Right cardiac atrium (tissue), 5 donors: Measurements from ENCODE around the gene DRC3. TPM values are rescaled to one million over a fixed set of nuclear protein-coding genes. Genes with fewer than 3 reads are reported as not detected.

ENCODE experiments used
- ATAC-seq, 2 donors: fragments of 200-7000 bp; cut with Tn5 transposase; one replicate each; pipeline versions ENCODE4 v1.8.0 to v1.9.1; 2020; ENCODE audit warnings: moderate library complexity in 2 of 2, mild to moderate bottlenecking in 1 of 2
- DNase-seq, 3 donors: peaks; one replicate each; pipeline ENCODE4 v3.0.0-alpha.2; 2020
- H3K27ac ChIP-seq: one replicate; pipeline ENCODE4 v1.5.1; 2013; ENCODE audit warnings: mild to moderate bottlenecking, low read length, control low read depth, moderate library complexity
- H3K27me3 ChIP-seq: one replicate; pipeline ENCODE4 v1.6.1; 2013; ENCODE audit not compliant: control insufficient read depth, insufficient read depth
- H3K4me1 ChIP-seq: one replicate; pipeline ENCODE4 v1.6.1; 2013; ENCODE audit warnings: low read length; ENCODE audit not compliant: control insufficient read depth, insufficient read depth
- H3K4me3 ChIP-seq: one replicate; pipeline ENCODE4 v1.5.1; 2013; ENCODE audit warnings: low read length, control low read depth
- H3K9me3 ChIP-seq: one replicate; pipeline ENCODE4 v1.6.1; 2013; ENCODE audit warnings: low read length; ENCODE audit not compliant: control insufficient read depth
- WGBS: extraction: QIAGEN DNeasy Blood & Tissue Kit; methylation state at CpG from one replicate; pipeline ENCODE4 v1.1.7; 2013; 5-methylcytosine and 5-hydroxymethylcytosine counted together
- intact Hi-C, 4 donors: fragments of 100-400 bp; cut with DNase I; formaldehyde crosslinking; loops; one replicate each; pipeline versions ENCODE4 v1.11.0 to v1.14.0; 2022 to 2023
- polyA plus RNA-seq: library from polyadenylated mRNA; stranded (reverse); fragments of 200-250 nt; gene quantifications from one replicate; pipeline ENCODE4 v1.2.3, GENCODE V29; 2013
- total RNA-seq, 4 donors: library from RNA; stranded (reverse); fragmentation: NEBNext Ultra II Directional; extraction: Animal tissue kit (Norgen Biotek cat#: 25700); gene quantifications; one replicate each; pipeline ENCODE4 v1.2.1, GENCODE V29; 2021
- donor health status: healthy with polysubstance abuse.
- donor health status: DM: no; HTN: yes; CAD: no.
- donor health status: DM: no; HTN: no; CAD: no.
- donor health status: DM: no; HTN: yes; CAD: no; lungs with severe emphysema.
- donor health status: DM: yes; HTN: yes; CAD: no.

The DRC3 gene
- total and polyA plus RNA-seq, 5 donors, result 1.4 to 3.2 (median 1.8) TPM

DNA sequence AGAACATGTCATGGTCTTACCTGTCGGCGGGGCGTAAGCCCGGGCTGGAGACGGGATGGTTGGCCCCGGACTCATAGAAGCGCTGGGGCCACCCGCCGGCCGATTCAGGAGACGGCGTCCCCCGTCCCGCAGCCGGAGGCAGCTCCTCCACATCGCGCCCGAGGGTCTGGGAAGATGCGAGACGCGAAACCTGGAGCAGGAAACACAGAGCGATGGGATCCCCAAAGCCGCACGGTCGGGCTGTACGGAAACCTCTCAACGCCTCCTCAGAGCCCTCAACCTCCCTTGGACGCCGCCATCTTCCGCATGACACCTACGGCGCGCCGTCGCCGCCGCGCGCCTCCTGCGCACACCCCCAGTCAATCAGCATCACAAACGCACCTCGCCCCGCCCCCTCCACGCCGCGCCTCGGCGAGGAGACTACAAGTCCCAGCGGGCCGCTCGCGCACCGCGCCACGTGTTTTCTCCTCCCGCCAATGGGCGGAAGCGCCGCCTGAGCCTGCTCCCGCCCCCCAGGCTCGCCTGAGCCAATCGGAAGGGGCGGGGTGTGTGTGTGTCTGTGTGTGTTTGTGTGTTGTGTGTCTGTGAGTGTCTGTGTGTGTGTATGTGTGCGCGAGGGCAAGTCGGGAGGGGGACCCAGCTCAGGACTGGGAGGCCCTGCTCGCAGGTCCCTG is 66.3 kb downstream of the DRC3 start, which contains the start of the genes ATPAF2 and GID4:
ATPAF2 (minus strand) TSS at position 308 of the 674 bp plus-strand sequence; CDS start at position 153, 155 bp downstream.
GID4 (plus strand) TSS at position 548 of the 674 bp plus-strand sequence; CDS start at position 605, 57 bp downstream.
- DNase-seq (peak; percentile 100), ATAC-seq (peak; percentile 98)
- Histone ChIP-seq H3K27ac (peak within 1 kb of the TSS; percentile 58), H3K4me1 (peaks cover 16% of the 10 kb centered on the region), H3K27me3 (no peaks in the 10 kb centered on the region), H3K4me3 (peak within 1 kb of the TSS; percentile 83), H3K9me3 (no peaks in the 10 kb centered on the region)
- WGBS, result under 1% methylated on average over 67 of the region's 67 CpGs
- intact Hi-C loops, result loop anchor here in 3 of 4 donors (5.0 to 10.0 kb wide), 5 partner anchors 64 to 364 kb away; partner anchors contain the start of genes RAI1 (in 2 of the 3), DRC3 (in 1 of the 3) and TOM1L2 (in 1 of the 3)

DNA sequence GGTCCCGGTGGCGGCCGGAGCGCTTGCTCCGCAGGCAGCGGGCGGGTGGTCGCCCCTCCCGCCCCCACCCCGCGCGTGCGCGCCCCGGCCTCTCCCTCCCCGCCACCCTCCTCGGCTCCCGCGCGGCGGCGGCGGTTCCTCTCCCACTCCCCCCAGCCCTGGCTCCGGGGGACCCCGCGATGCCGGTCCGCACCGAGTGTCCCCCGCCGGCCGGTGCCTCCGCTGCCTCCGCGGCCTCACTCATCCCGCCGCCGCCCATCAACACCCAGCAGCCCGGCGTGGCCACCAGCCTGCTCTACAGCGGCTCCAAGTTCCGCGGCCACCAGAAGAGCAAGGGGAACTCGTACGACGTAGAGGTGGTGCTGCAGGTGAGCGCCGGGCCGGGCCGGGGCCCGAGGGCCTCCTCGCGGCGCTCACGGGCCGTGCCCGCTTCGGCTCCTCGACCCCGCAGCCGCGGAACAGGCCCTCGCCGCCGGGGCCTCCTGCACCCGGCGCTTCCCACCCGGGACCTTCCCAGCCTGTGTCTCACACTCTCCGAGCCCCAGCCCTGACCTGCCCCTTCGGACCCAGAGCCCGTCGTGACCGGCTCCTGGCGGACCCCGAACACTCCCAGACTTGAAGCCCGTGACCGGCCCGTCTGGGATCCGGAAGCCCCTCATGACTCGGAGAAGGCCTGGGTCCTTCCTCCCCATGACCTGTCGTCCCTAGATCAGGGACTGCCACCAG is 67.0 kb downstream of the DRC3 start:
- DNase-seq (peak in 2 of 3 donors; percentile 32 to 67), ATAC-seq (peak; percentile 62 to 67)
- WGBS, result under 1% methylated on average over 81 of the region's 81 CpGs
- intact Hi-C loops, result loop anchor here in 3 of 4 donors (5.0 to 10.0 kb wide), 5 partner anchors 65 to 365 kb away; partner anchors contain the start of genes RAI1 (in 2 of the 3), DRC3 (in 1 of the 3) and TOM1L2 (in 1 of the 3)
- H3K4me3 ChIP-seq, result peak overlapping the region; percentile 83
- H3K27ac ChIP-seq, result peak overlapping the region; percentile 58
- H3K4me1 ChIP-seq, result peaks cover 16% of the 10 kb centered on the region
- no peaks in the 10 kb centered on the region for H3K27me3 ChIP-seq
- H3K9me3 ChIP-seq, result no peaks in the 10 kb centered on the region

DNA sequence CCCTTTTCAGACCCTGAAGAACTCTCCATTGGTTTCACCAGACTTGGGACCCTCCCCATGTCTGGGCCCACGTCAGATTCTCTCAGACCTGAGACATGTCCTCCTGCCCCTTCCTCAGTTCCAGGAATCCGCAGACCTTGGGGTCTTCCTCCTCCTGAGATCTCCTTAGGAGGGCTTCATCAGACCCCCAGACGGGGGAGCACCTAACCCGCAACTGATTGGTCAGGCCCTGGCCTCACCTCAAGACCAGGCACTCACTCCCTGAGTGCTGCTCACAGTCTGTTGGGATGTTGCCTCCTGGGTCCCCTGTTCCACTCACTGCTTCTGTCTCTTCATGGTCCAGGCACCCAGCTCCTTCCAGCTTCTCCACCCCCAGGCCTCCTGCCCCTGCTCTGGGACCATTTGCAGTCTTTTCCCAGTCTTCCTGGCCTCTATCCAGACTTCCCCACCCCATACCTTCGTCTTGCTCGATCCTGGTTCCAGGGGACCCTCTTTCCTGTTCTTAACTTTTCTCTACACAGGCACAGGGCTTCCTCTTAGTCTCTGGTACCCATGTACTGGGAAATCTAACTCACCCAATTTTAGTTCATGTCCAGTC is 67.7 kb downstream of the DRC3 start:
- H3K27ac ChIP-seq, result no peak overlapping the region
- no peaks in the 10 kb centered on the region for H3K27me3 ChIP-seq
- ATAC-seq (no peak), DNase-seq (peak in 1 of 3 donors; percentile 51)
- H3K9me3 ChIP-seq, result no peaks in the 10 kb centered on the region
- WGBS, result 23% methylated on average over 6 of the region's 6 CpGs
- H3K4me1 ChIP-seq, result peaks cover 16% of the 10 kb centered on the region
- H3K4me3 ChIP-seq, result peak overlapping the region; percentile 83
- intact Hi-C loops, result no loop called here

DNA sequence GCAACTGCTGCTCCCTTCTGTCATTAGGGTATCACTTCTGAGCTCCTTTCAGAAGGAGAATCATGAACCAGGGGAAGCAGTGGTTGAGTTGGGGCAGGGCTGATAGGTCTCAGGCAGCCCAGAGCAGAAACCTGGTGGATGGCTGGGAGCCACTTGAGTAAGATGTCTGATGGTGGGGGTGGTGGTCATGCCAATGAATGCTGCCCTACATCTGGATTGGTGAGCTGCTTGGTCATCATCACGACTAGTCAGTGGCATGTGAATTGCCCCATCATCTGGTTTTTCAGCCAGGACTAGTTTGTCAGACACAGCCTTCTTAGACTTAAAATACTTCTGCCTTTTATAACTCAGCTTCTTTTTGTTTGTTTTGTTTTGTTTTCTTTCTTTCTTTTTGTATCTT is 69.1 kb downstream of the DRC3 start:
- WGBS, result 42% methylated on average over 1 of the region's 1 CpG
- intact Hi-C loops, result no loop called here

DNA sequence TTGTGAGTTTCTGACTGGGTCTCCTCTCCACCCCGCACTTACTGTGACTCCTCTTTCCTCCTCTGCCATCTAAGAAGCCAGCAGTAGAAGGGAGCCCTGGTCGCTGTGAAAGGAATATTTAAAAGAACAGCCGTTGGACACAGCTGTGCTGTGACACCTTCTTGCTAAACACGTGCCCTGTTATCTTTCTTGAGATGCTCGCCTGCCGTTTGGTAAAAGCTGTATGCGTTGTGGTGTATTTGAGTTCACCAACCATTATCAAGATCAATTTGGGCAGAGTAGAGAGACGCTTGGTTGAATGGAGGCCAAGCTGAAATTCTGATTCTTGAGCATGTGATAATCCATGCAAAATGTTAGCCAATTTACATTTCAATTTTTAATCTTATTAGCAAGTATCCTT is 70.3 kb downstream of the DRC3 start:
- intact Hi-C loops, result no loop called here
- DNase-seq (no peak), ATAC-seq (no peak)
- Histone ChIP-seq H3K9me3 (no peaks in the 10 kb centered on the region), H3K27ac (no peak overlapping the region), H3K4me3 (no peak overlapping the region), H3K4me1 (peaks cover 14% of the 10 kb centered on the region), H3K27me3 (no peaks in the 10 kb centered on the region)
- WGBS, result 64% methylated on average over 8 of the region's 8 CpGs

More for the DNA sequence above, 69.1 kb downstream of the DRC3 start:
- Histone ChIP-seq H3K27me3 (no peaks in the 10 kb centered on the region), H3K4me1 (peaks cover 14% of the 10 kb centered on the region), H3K27ac (no peak overlapping the region), H3K9me3 (no peaks in the 10 kb centered on the region), H3K4me3 (no peak overlapping the region)
- ATAC-seq, result no peak
- DNase-seq, result no peak

DNA sequence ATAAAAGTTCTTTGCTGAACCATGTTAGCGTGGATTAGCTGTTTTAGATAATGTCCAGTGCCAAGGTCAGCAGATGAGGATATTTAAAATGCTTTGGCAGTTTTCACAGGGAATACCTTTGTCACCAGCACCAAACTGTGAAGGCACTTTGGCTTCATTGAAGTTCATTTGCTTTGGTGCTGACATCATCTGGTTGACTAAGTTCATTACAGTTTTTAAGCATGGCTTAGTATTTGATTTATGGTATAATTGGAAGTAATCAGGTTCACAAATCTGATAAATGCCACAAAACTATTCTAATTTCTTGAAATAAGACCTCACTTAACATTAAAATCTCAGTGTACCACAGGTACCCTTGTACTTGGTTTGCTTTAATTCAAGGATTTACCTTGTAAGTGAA is 70.8 kb downstream of the DRC3 start:
- DNase-seq (no peak), ATAC-seq (no peak)
- WGBS, result 43% methylated on average over 1 of the region's 1 CpG
- Histone ChIP-seq H3K9me3 (no peaks in the 10 kb centered on the region), H3K27me3 (no peaks in the 10 kb centered on the region), H3K4me1 (peaks cover 10% of the 10 kb centered on the region), H3K27ac (no peak overlapping the region), H3K4me3 (no peak overlapping the region)
- intact Hi-C loops, result no loop called here

DNA sequence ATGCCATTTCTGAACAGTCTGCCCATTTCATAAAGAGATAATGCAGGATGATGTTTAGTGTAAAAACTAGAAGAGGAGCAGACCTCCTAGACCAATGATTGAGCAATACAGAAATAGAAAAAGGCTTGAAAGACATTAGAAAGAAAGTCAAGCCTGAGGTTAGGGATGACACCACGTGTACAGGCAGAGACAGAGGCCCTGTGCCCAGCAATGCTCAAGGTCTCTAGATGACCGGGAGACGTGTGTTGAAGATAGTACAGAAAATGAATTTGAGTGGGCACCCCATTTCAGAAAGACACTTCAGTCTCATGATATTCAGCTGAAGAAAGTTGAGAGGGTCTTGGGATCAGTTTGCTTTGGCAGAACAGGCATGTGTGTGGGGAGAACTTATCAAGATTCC is 71.9 kb downstream of the DRC3 start:
- DNase-seq, result no peak
- H3K4me3 ChIP-seq, result no peak overlapping the region
- H3K9me3 ChIP-seq, result no peaks in the 10 kb centered on the region
- H3K4me1 ChIP-seq, result peaks cover 10% of the 10 kb centered on the region
- no peaks in the 10 kb centered on the region for H3K27me3 ChIP-seq
- no peak overlapping the region for H3K27ac ChIP-seq
- intact Hi-C loops, result no loop called here
- WGBS, result 88% methylated on average over 3 of the region's 3 CpGs
- ATAC-seq, result no peak

DNA sequence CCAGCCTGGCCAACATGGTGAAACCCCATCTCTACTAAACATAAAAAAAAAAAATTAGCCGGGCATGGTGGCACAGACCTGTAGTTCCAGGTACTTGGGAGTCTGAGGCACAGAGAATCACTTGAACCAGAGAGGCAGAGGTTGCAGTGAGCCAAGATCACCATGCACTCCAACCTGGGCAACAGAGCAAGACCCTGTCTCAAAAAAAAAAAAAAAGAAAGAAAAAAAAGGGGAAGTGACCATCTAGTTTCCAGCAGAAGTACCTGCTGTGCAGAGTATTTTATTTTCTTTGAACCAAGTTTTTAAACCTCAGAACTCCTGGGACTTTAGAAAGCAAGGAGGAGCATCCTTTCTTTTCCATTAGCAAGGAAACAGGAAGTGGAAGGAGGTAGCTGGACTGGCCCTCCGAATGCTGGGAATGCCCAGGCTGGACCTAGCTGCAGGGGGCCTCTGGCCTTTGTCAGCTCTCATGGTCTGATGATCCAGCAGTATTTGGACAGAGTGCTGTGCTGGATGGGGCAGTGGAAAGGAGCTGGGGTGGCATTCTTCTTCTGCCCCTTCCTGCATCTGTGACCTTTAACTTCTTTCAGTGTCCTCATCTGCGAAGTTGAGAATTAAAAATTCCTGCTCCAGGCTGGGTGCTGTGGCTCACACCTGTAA is 73.2 kb downstream of the DRC3 start:
- H3K4me3 ChIP-seq, result no peak overlapping the region
- H3K27ac ChIP-seq, result no peak overlapping the region
- H3K9me3 ChIP-seq, result no peaks in the 10 kb centered on the region
- intact Hi-C loops, result no loop called here
- DNase-seq (no peak), ATAC-seq (no peak)
- peaks cover 5% of the 10 kb centered on the region for H3K4me1 ChIP-seq
- H3K27me3 ChIP-seq, result no peaks in the 10 kb centered on the region
- WGBS, result 76% methylated on average over 3 of the region's 3 CpGs

DNA sequence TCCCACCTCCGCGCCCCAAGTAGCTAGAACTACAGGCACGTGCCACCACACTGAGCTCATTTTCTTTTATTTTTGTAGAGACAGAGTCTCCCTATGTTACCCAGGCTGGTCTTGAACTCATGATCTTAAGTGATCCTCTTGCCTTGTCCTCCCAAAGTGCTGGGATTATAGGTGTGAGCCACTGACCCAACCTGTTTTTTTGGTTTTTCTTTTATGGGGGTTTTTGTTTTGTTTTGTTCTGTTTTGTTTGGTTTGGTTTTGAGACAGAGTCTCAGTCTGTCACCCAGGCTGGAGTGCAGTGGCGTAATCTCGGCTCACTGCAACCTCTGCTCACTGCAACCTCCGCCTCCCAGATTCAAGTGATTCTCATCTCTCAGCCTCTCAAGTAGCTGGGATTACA is 82.9 kb downstream of the DRC3 start:
- no peak for ATAC-seq
- intact Hi-C loops, result no loop called here
- Histone ChIP-seq H3K9me3 (no peaks in the 10 kb centered on the region), H3K27me3 (no peaks in the 10 kb centered on the region), H3K4me3 (no peak overlapping the region), H3K4me1 (no peaks in the 10 kb centered on the region), H3K27ac (no peak overlapping the region)
- DNase-seq, result no peak
- WGBS, result 93% methylated on average over 6 of the region's 6 CpGs

DNA sequence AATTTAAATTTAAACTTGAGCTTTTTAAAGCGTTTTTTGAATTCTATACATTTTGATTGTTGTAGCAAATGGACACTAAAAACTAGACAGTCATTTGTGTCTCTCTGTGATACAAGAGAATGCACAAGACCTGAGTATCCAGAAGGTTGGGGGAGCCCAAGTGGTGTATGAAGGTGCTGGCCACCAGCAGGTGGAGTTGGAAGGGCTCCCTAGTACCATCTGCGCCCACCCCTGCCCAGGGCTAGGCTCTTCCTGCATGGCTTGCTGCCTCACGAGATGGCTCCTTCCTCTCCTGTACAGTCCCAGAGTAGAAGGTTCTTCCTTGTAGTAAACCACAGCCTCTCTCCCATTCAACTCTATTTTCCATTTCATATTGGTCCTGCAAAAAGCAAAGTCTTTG is 83.6 kb downstream of the DRC3 start:
- Histone ChIP-seq H3K9me3 (no peaks in the 10 kb centered on the region), H3K4me3 (no peak overlapping the region), H3K27ac (no peak overlapping the region), H3K27me3 (no peaks in the 10 kb centered on the region), H3K4me1 (no peaks in the 10 kb centered on the region)
- ATAC-seq (no peak), DNase-seq (no peak)
- intact Hi-C loops, result no loop called here
- 91% methylated on average over 3 of the region's 3 CpGs for WGBS
